Transverse colon (tissue), 4 donors: Measurements from ENCODE around the gene PDE4D.
"Not testable (repeated sequence)": the region's sequence is repeated elsewhere in the genome, so short reads cannot be mapped to it uniquely, and the experiment has no call there.

Experiments used
- EP300 ChIP-seq: sonication (generic); formaldehyde crosslinking; IDR thresholded peaks from one replicate; pipeline ENCODE4 v1.6.1; 2017; ENCODE audit warnings: antibody characterized with exemption, low read depth
- POLR2A ChIP-seq: fragments of 450-650 bp; IDR thresholded peaks from one replicate; pipeline ENCODE4 v1.6.1; 2016; ENCODE audit warnings: antibody characterized with exemption, mild to moderate bottlenecking, moderate library complexity
- POLR2AphosphoS5 ChIP-seq, 3 donors: sonication (generic); formaldehyde crosslinking; IDR thresholded peaks; one replicate each; pipeline ENCODE4 v1.6.1; 2016; ENCODE audit warnings: antibody characterized with exemption in 3 of 3
- TF ChIP-seq, protein P1 (sequence below), 5 experiments: fragments of 200-600 bp in 3 of 5; fragments of 450-650 bp in 2 of 5; sonication (generic) in 3 of 5; IDR thresholded peaks; 1 replicate in 2 of 5; 2 replicates in 3 of 5; pipeline ENCODE4 v1.5.1; 2016 to 2017; ENCODE audit warnings: antibody characterized with exemption in 5 of 5, inconsistent platforms in 3 of 5, mild to moderate bottlenecking in 2 of 5, moderate library complexity in 1 of 5

DNA sequence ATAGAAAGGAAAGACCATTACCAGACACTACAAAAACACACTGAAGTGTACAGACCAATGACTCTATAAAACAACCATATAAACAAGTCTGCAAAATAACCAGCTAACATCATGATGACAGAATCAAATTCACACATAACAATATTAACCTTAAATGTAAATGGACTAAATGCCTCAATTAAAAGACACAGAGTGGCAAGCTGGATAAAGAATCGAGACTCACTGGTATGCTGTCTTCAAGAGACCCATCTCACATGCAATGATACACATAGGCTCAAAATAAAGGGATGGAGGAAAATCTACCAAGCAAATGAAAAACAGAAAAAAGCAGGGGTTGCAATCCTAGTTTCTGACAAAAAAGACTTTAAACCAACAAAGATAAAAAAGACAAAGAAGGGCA is 519.5 kb downstream of the PDE4D start:
- TF ChIP-seq, protein P1, sequence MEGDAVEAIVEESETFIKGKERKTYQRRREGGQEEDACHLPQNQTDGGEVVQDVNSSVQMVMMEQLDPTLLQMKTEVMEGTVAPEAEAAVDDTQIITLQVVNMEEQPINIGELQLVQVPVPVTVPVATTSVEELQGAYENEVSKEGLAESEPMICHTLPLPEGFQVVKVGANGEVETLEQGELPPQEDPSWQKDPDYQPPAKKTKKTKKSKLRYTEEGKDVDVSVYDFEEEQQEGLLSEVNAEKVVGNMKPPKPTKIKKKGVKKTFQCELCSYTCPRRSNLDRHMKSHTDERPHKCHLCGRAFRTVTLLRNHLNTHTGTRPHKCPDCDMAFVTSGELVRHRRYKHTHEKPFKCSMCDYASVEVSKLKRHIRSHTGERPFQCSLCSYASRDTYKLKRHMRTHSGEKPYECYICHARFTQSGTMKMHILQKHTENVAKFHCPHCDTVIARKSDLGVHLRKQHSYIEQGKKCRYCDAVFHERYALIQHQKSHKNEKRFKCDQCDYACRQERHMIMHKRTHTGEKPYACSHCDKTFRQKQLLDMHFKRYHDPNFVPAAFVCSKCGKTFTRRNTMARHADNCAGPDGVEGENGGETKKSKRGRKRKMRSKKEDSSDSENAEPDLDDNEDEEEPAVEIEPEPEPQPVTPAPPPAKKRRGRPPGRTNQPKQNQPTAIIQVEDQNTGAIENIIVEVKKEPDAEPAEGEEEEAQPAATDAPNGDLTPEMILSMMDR (IDR thresholded peaks at IDR 0.05), result not testable (repeated sequence)
- TF ChIP-seq POLR2AphosphoS5 (IDR thresholded peaks at IDR 0.05); EP300; POLR2A: not testable (repeated sequence)
